H9 (cell line): ENCODE results near the gene TMEM213. TPM values are rescaled to one million over a fixed set of nuclear protein-coding genes. Genes with fewer than 3 reads are reported as not detected.

Source experiments
- DNase-seq: peaks from one replicate; pipeline ENCODE4 v3.0.0-alpha.2; 2017
- H2AFZ ChIP-seq: one replicate; pipeline ENCODE4 v1.6.1; 2013; ENCODE audit warnings: mild to moderate bottlenecking, low read length, control low read depth, moderate library complexity
- H2AK5ac ChIP-seq: 2 replicates; pipeline ENCODE4 v1.6.1; 2013; ENCODE audit warnings: low read length, control low read depth, mixed read lengths; ENCODE audit not compliant: insufficient read length
- H2BK120ac ChIP-seq: one replicate; pipeline ENCODE4 v1.6.1; 2013; ENCODE audit warnings: low read depth, mild to moderate bottlenecking, low read length, control low read depth, inconsistent platforms; ENCODE audit not compliant: poor library complexity, severe bottlenecking
- H2BK12ac ChIP-seq: 2 replicates; pipeline ENCODE4 v1.6.1; 2013; ENCODE audit warnings: low read length, control low read depth, mixed read lengths, low read depth; ENCODE audit not compliant: insufficient read length
- H2BK15ac ChIP-seq: 2 replicates; pipeline ENCODE4 v1.6.1; 2013; ENCODE audit warnings: low read depth, low read length, control low read depth
- H2BK20ac ChIP-seq: one replicate; pipeline ENCODE4 v1.6.1; 2013; ENCODE audit warnings: low read depth, mild to moderate bottlenecking, low read length, control low read depth, inconsistent platforms; ENCODE audit not compliant: poor library complexity, severe bottlenecking
- H2BK5ac ChIP-seq: 2 replicates; pipeline ENCODE4 v1.6.1; 2013; ENCODE audit warnings: low read length, control low read depth, mixed read lengths; ENCODE audit not compliant: insufficient read length
- H3K14ac ChIP-seq: 2 replicates; pipeline ENCODE4 v1.6.1; 2013; ENCODE audit warnings: low read length, control low read depth; ENCODE audit not compliant: insufficient read depth
- H3K18ac ChIP-seq: 2 replicates; pipeline ENCODE4 v1.6.1; 2013; ENCODE audit warnings: low read depth, mild to moderate bottlenecking, mixed read lengths, low read length, control low read depth; ENCODE audit not compliant: insufficient read length
- H3K23ac ChIP-seq: 2 replicates; pipeline ENCODE4 v1.6.1; 2013; ENCODE audit warnings: low read length, control low read depth, mixed read lengths, low read depth; ENCODE audit not compliant: insufficient read length
- H3K23me2 ChIP-seq: 2 replicates; pipeline ENCODE4 v1.6.1; 2013; ENCODE audit warnings: low read depth, mild to moderate bottlenecking, mixed read lengths, low read length, control low read depth; ENCODE audit not compliant: insufficient read length, poor library complexity, severe bottlenecking
- H3K27ac ChIP-seq: 2 replicates; pipeline ENCODE4 v1.5.1; 2013; ENCODE audit warnings: low read length, control low read depth, mixed read lengths, low read depth; ENCODE audit not compliant: insufficient read length
- H3K27me3 ChIP-seq: 2 replicates; pipeline ENCODE4 v1.6.1; 2013; ENCODE audit warnings: low read length, control low read depth, inconsistent platforms; ENCODE audit not compliant: insufficient read depth
- H3K4ac ChIP-seq: 2 replicates; pipeline ENCODE4 v1.6.1; 2013; ENCODE audit warnings: low read depth, mild to moderate bottlenecking, control low read depth, inconsistent platforms, low read length, moderate library complexity
- H3K4me1 ChIP-seq: 2 replicates; pipeline ENCODE4 v1.6.1; 2013; ENCODE audit warnings: low read length, control low read depth, inconsistent platforms; ENCODE audit not compliant: insufficient read depth
- H3K4me2 ChIP-seq: 2 replicates; pipeline ENCODE4 v1.6.1; 2013; ENCODE audit warnings: low read length, control low read depth, mixed read lengths; ENCODE audit not compliant: insufficient read length, insufficient read depth
- H3K56ac ChIP-seq: 2 replicates; pipeline ENCODE4 v1.6.1; 2013; ENCODE audit warnings: low read depth, mild to moderate bottlenecking, mixed read lengths, low read length, control low read depth; ENCODE audit not compliant: insufficient read length
- H3K79me1 ChIP-seq: 2 replicates; pipeline ENCODE4 v1.6.1; 2013; ENCODE audit warnings: low read depth, mild to moderate bottlenecking, moderate library complexity, low read length, control low read depth, inconsistent platforms; ENCODE audit not compliant: insufficient read depth, poor library complexity, severe bottlenecking
- H3K79me2 ChIP-seq: 2 replicates; pipeline ENCODE4 v1.6.1; 2013; ENCODE audit warnings: low read length, control low read depth, inconsistent platforms; ENCODE audit not compliant: insufficient read depth
- H3K9ac ChIP-seq: 2 replicates; pipeline ENCODE4 v1.6.1; 2013; ENCODE audit warnings: low read length, control low read depth, mixed read lengths; ENCODE audit not compliant: insufficient read length; ENCODE audit errors: extremely low read depth
- H3K9me3 ChIP-seq: one replicate; pipeline ENCODE4 v1.6.1; 2013; ENCODE audit warnings: low read depth, low read length, inconsistent platforms; ENCODE audit not compliant: control insufficient read depth
- H3T11ph ChIP-seq: one replicate; pipeline ENCODE4 v1.6.1; 2013; ENCODE audit warnings: mild to moderate bottlenecking, low read length, control low read depth, inconsistent platforms
- H4K20me1 ChIP-seq: one replicate; pipeline ENCODE4 v1.6.1; 2013; ENCODE audit not compliant: control insufficient read depth, insufficient read length, insufficient read depth
- H4K5ac ChIP-seq: 2 replicates; pipeline ENCODE4 v1.6.1; 2013; ENCODE audit warnings: low read depth, mild to moderate bottlenecking, mixed read lengths, low read length, control low read depth; ENCODE audit not compliant: insufficient read length
- H4K8ac ChIP-seq: replicated peaks from 2 replicates; pipeline ENCODE4 v1.6.1; 2013; ENCODE audit warnings: low read length, control low read depth, mixed read lengths, low read depth; ENCODE audit not compliant: insufficient read length
- H4K91ac ChIP-seq: 2 replicates; pipeline ENCODE4 v1.6.1; 2013; ENCODE audit warnings: low read depth, mild to moderate bottlenecking, moderate library complexity, mixed read lengths, low read length, control low read depth; ENCODE audit not compliant: insufficient read length
- H3K27ac Mint-ChIP-seq, 3 experiments: 2 replicates in 2 of 3; 3 replicates in 1 of 3; pipeline ENCODE4 v1.8.0; 2020 to 2021; ENCODE audit warnings: mixed read lengths in 3 of 3, mild to moderate bottlenecking in 1 of 3, moderate library complexity in 1 of 3
- H3K27me3 Mint-ChIP-seq: 2 replicates; pipeline ENCODE4 v1.8.0; 2021; ENCODE audit warnings: low read depth, mild to moderate bottlenecking, moderate library complexity, mixed read lengths
- H3K36me3 Mint-ChIP-seq, 3 experiments: 2 replicates in 2 of 3; 3 replicates in 1 of 3; pipeline ENCODE4 v1.8.0; 2020 to 2021; ENCODE audit warnings: low read depth in 3 of 3, mixed read lengths in 3 of 3; ENCODE audit not compliant: insufficient read depth in 1 of 3
- H3K4me1 Mint-ChIP-seq, 2 experiments: 2 replicates each; pipeline ENCODE4 v1.8.0; 2020; ENCODE audit warnings: mixed read lengths in 2 of 2
- H3K4me3 Mint-ChIP-seq, 2 experiments: 2 replicates in 1 of 2; 3 replicates in 1 of 2; pipeline ENCODE4 v1.8.0; 2020 to 2021; ENCODE audit warnings: mild to moderate bottlenecking in 2 of 2, mixed read lengths in 2 of 2, moderate library complexity in 1 of 2
- H3K9me3 Mint-ChIP-seq, 2 experiments: 2 replicates in 1 of 2; 3 replicates in 1 of 2; pipeline ENCODE4 v1.8.0; 2020; ENCODE audit warnings: mild to moderate bottlenecking in 2 of 2, mixed read lengths in 2 of 2, moderate library complexity in 1 of 2
- CTCF ChIP-seq: fragments of 200-600 bp; sonication (generic); conservative IDR thresholded peaks from 3 replicates; pipeline ENCODE4 v1.8.0; 2021; ENCODE audit warnings: antibody characterized with exemption, mild to moderate bottlenecking
- WGBS: extraction: QIAGEN DNeasy Blood & Tissue Kit; methylation state at CpG from one replicate; pipeline ENCODE4 v1.1.7; 2013; ENCODE audit warnings: missing lambda C conversion rate, low lambda C conversion rate, mixed read lengths; ENCODE audit not compliant: insufficient read length; ENCODE audit errors: extremely low coverage; 5-methylcytosine and 5-hydroxymethylcytosine counted together
- total RNA-seq: library from RNA; stranded (reverse); gene quantifications from 2 replicates; pipeline ENCODE4 v1.2.1, GENCODE V29; 2021

Gene TMEM213
- total RNA-seq, 1 experiment from 2014 or later: 0.22 TPM

- Histone ChIP-seq H4K91ac (no peak overlapping the region), H3K4ac (no peak overlapping the region), H3K18ac (no peak overlapping the region), H3K56ac (no peak overlapping the region), H4K20me1 (no peaks in the 10 kb centered on the region), H2AK5ac (no peak overlapping the region), H2BK120ac (no peak overlapping the region), H2BK12ac (no peak overlapping the region), H3K79me2 (no peaks in the 10 kb centered on the region), H3K27me3 (no peaks in the 10 kb centered on the region), H3K4me1 (no peaks in the 10 kb centered on the region), H2BK20ac (no peak overlapping the region), H2AFZ (no peak overlapping the region), H3K9me3 (no peaks in the 10 kb centered on the region), H3K23me2 (no peaks in the 10 kb centered on the region), H4K8ac (no peak overlapping the region), H3K79me1 (no peaks in the 10 kb centered on the region), H3K14ac (no peak overlapping the region), H3K4me2 (no peak overlapping the region), H3K9ac (no peak overlapping the region), H4K5ac (no peak overlapping the region), H3K27ac (no peak overlapping the region), H3K23ac (no peak overlapping the region), H2BK5ac (no peak overlapping the region), H2BK15ac (no peak overlapping the region), H3T11ph (no peak overlapping the region)
- H3K9me3 Mint-ChIP-seq: peaks cover 0 to 2% of the 10 kb centered on the region in 2 experiments; a peak in 2 of 5 replicates
- H3K27me3 Mint-ChIP-seq: no peaks in the 10 kb centered on the region
- WGBS: no CpG with 5 or more reads among the region's 16 CpGs
- TF ChIP-seq CTCF: no peak
- no peak for DNase-seq
- no peak overlapping the region for H3K27ac Mint-ChIP-seq
- H3K36me3 Mint-ChIP-seq: peaks cover 57 to 64% (median 61%) of the 10 kb centered on the region in 3 experiments
- no peak overlapping the region for H3K4me3 Mint-ChIP-seq
- H3K4me1 Mint-ChIP-seq: no peaks in the 10 kb centered on the region
Measured at GRCh38 chr7:138861051-138861450, 63.3 kb downstream of the TMEM213 start.
